H9 (cell line): ENCODE results near the gene MSMB. TPM values are rescaled to one million over a fixed set of nuclear protein-coding genes. Genes with fewer than 3 reads are reported as not detected.

Experiments used
- DNase-seq: peaks from one replicate; pipeline ENCODE4 v3.0.0-alpha.2; 2017
- H2AFZ ChIP-seq: one replicate; pipeline ENCODE4 v1.6.1; 2013; ENCODE audit warnings: mild to moderate bottlenecking, low read length, control low read depth, moderate library complexity
- H2AK5ac ChIP-seq: 2 replicates; pipeline ENCODE4 v1.6.1; 2013; ENCODE audit warnings: low read length, control low read depth, mixed read lengths; ENCODE audit not compliant: insufficient read length
- H2BK120ac ChIP-seq: one replicate; pipeline ENCODE4 v1.6.1; 2013; ENCODE audit warnings: low read depth, mild to moderate bottlenecking, low read length, control low read depth, inconsistent platforms; ENCODE audit not compliant: poor library complexity, severe bottlenecking
- H2BK12ac ChIP-seq: 2 replicates; pipeline ENCODE4 v1.6.1; 2013; ENCODE audit warnings: low read length, control low read depth, mixed read lengths, low read depth; ENCODE audit not compliant: insufficient read length
- H2BK15ac ChIP-seq: 2 replicates; pipeline ENCODE4 v1.6.1; 2013; ENCODE audit warnings: low read depth, low read length, control low read depth
- H2BK20ac ChIP-seq: one replicate; pipeline ENCODE4 v1.6.1; 2013; ENCODE audit warnings: low read depth, mild to moderate bottlenecking, low read length, control low read depth, inconsistent platforms; ENCODE audit not compliant: poor library complexity, severe bottlenecking
- H2BK5ac ChIP-seq: 2 replicates; pipeline ENCODE4 v1.6.1; 2013; ENCODE audit warnings: low read length, control low read depth, mixed read lengths; ENCODE audit not compliant: insufficient read length
- H3K14ac ChIP-seq: 2 replicates; pipeline ENCODE4 v1.6.1; 2013; ENCODE audit warnings: low read length, control low read depth; ENCODE audit not compliant: insufficient read depth
- H3K18ac ChIP-seq: 2 replicates; pipeline ENCODE4 v1.6.1; 2013; ENCODE audit warnings: low read depth, mild to moderate bottlenecking, mixed read lengths, low read length, control low read depth; ENCODE audit not compliant: insufficient read length
- H3K23ac ChIP-seq: 2 replicates; pipeline ENCODE4 v1.6.1; 2013; ENCODE audit warnings: low read length, control low read depth, mixed read lengths, low read depth; ENCODE audit not compliant: insufficient read length
- H3K23me2 ChIP-seq: 2 replicates; pipeline ENCODE4 v1.6.1; 2013; ENCODE audit warnings: low read depth, mild to moderate bottlenecking, mixed read lengths, low read length, control low read depth; ENCODE audit not compliant: insufficient read length, poor library complexity, severe bottlenecking
- H3K27ac ChIP-seq: 2 replicates; pipeline ENCODE4 v1.5.1; 2013; ENCODE audit warnings: low read length, control low read depth, mixed read lengths, low read depth; ENCODE audit not compliant: insufficient read length
- H3K27me3 ChIP-seq: 2 replicates; pipeline ENCODE4 v1.6.1; 2013; ENCODE audit warnings: low read length, control low read depth, inconsistent platforms; ENCODE audit not compliant: insufficient read depth
- H3K4ac ChIP-seq: 2 replicates; pipeline ENCODE4 v1.6.1; 2013; ENCODE audit warnings: low read depth, mild to moderate bottlenecking, control low read depth, inconsistent platforms, low read length, moderate library complexity
- H3K4me1 ChIP-seq: 2 replicates; pipeline ENCODE4 v1.6.1; 2013; ENCODE audit warnings: low read length, control low read depth, inconsistent platforms; ENCODE audit not compliant: insufficient read depth
- H3K4me2 ChIP-seq: 2 replicates; pipeline ENCODE4 v1.6.1; 2013; ENCODE audit warnings: low read length, control low read depth, mixed read lengths; ENCODE audit not compliant: insufficient read length, insufficient read depth
- H3K56ac ChIP-seq: 2 replicates; pipeline ENCODE4 v1.6.1; 2013; ENCODE audit warnings: low read depth, mild to moderate bottlenecking, mixed read lengths, low read length, control low read depth; ENCODE audit not compliant: insufficient read length
- H3K79me1 ChIP-seq: 2 replicates; pipeline ENCODE4 v1.6.1; 2013; ENCODE audit warnings: low read depth, mild to moderate bottlenecking, moderate library complexity, low read length, control low read depth, inconsistent platforms; ENCODE audit not compliant: insufficient read depth, poor library complexity, severe bottlenecking
- H3K79me2 ChIP-seq: 2 replicates; pipeline ENCODE4 v1.6.1; 2013; ENCODE audit warnings: low read length, control low read depth, inconsistent platforms; ENCODE audit not compliant: insufficient read depth
- H3K9ac ChIP-seq: 2 replicates; pipeline ENCODE4 v1.6.1; 2013; ENCODE audit warnings: low read length, control low read depth, mixed read lengths; ENCODE audit not compliant: insufficient read length; ENCODE audit errors: extremely low read depth
- H3K9me3 ChIP-seq: one replicate; pipeline ENCODE4 v1.6.1; 2013; ENCODE audit warnings: low read depth, low read length, inconsistent platforms; ENCODE audit not compliant: control insufficient read depth
- H3T11ph ChIP-seq: one replicate; pipeline ENCODE4 v1.6.1; 2013; ENCODE audit warnings: mild to moderate bottlenecking, low read length, control low read depth, inconsistent platforms
- H4K20me1 ChIP-seq: one replicate; pipeline ENCODE4 v1.6.1; 2013; ENCODE audit not compliant: control insufficient read depth, insufficient read length, insufficient read depth
- H4K5ac ChIP-seq: 2 replicates; pipeline ENCODE4 v1.6.1; 2013; ENCODE audit warnings: low read depth, mild to moderate bottlenecking, mixed read lengths, low read length, control low read depth; ENCODE audit not compliant: insufficient read length
- H4K8ac ChIP-seq: replicated peaks from 2 replicates; pipeline ENCODE4 v1.6.1; 2013; ENCODE audit warnings: low read length, control low read depth, mixed read lengths, low read depth; ENCODE audit not compliant: insufficient read length
- H4K91ac ChIP-seq: 2 replicates; pipeline ENCODE4 v1.6.1; 2013; ENCODE audit warnings: low read depth, mild to moderate bottlenecking, moderate library complexity, mixed read lengths, low read length, control low read depth; ENCODE audit not compliant: insufficient read length
- H3K27ac Mint-ChIP-seq, 3 experiments: 2 replicates in 2 of 3; 3 replicates in 1 of 3; pipeline ENCODE4 v1.8.0; 2020 to 2021; ENCODE audit warnings: mixed read lengths in 3 of 3, mild to moderate bottlenecking in 1 of 3, moderate library complexity in 1 of 3
- H3K27me3 Mint-ChIP-seq: 2 replicates; pipeline ENCODE4 v1.8.0; 2021; ENCODE audit warnings: low read depth, mild to moderate bottlenecking, moderate library complexity, mixed read lengths
- H3K36me3 Mint-ChIP-seq, 3 experiments: 2 replicates in 2 of 3; 3 replicates in 1 of 3; pipeline ENCODE4 v1.8.0; 2020 to 2021; ENCODE audit warnings: low read depth in 3 of 3, mixed read lengths in 3 of 3; ENCODE audit not compliant: insufficient read depth in 1 of 3
- H3K4me1 Mint-ChIP-seq, 2 experiments: 2 replicates each; pipeline ENCODE4 v1.8.0; 2020; ENCODE audit warnings: mixed read lengths in 2 of 2
- H3K4me3 Mint-ChIP-seq, 2 experiments: 2 replicates in 1 of 2; 3 replicates in 1 of 2; pipeline ENCODE4 v1.8.0; 2020 to 2021; ENCODE audit warnings: mild to moderate bottlenecking in 2 of 2, mixed read lengths in 2 of 2, moderate library complexity in 1 of 2
- H3K9me3 Mint-ChIP-seq, 2 experiments: 2 replicates in 1 of 2; 3 replicates in 1 of 2; pipeline ENCODE4 v1.8.0; 2020; ENCODE audit warnings: mild to moderate bottlenecking in 2 of 2, mixed read lengths in 2 of 2, moderate library complexity in 1 of 2
- CTCF ChIP-seq: fragments of 200-600 bp; sonication (generic); conservative IDR thresholded peaks from 3 replicates; pipeline ENCODE4 v1.8.0; 2021; ENCODE audit warnings: antibody characterized with exemption, mild to moderate bottlenecking
- WGBS: extraction: QIAGEN DNeasy Blood & Tissue Kit; methylation state at CpG from one replicate; pipeline ENCODE4 v1.1.7; 2013; ENCODE audit warnings: missing lambda C conversion rate, low lambda C conversion rate, mixed read lengths; ENCODE audit not compliant: insufficient read length; ENCODE audit errors: extremely low coverage; 5-methylcytosine and 5-hydroxymethylcytosine counted together
- total RNA-seq: library from RNA; stranded (reverse); gene quantifications from 2 replicates; pipeline ENCODE4 v1.2.1, GENCODE V29; 2021

MSMB gene
- total RNA-seq, 1 experiment from 2014 or later, result not detected

- Mint-ChIP-seq H3K27ac (no peak overlapping the region), H3K4me1 (peaks cover 6 to 16% of the 10 kb centered on the region in 2 experiments), H3K36me3 (peaks cover 7 to 33% (median 20%) of the 10 kb centered on the region in 3 experiments; a peak in 6 of 7 replicates), H3K27me3 (no peaks in the 10 kb centered on the region), H3K4me3 (no peak overlapping the region), H3K9me3 (no peaks in the 10 kb centered on the region)
- peaks cover 3% of the 10 kb centered on the region for H3K79me1 ChIP-seq
- no peak overlapping the region for H2BK12ac ChIP-seq
- no peak overlapping the region for H3K23ac ChIP-seq
- no peak overlapping the region for H4K5ac ChIP-seq
- no peak overlapping the region for H4K8ac ChIP-seq
- no peak overlapping the region for H4K91ac ChIP-seq
- no peak overlapping the region for H3K56ac ChIP-seq
- H2BK5ac ChIP-seq, result no peak overlapping the region
- peaks cover 3% of the 10 kb centered on the region; the same call in 1 of the 2 replicates for H3K79me2 ChIP-seq
- H3K4ac ChIP-seq, result no peak overlapping the region
- H3K4me1 ChIP-seq, result no peaks in the 10 kb centered on the region; the same call in 1 of the 2 replicates
- no peak overlapping the region for H3K27ac ChIP-seq
- no peaks in the 10 kb centered on the region for H4K20me1 ChIP-seq
- no peak overlapping the region for H2BK15ac ChIP-seq
- no peak overlapping the region for H3K14ac ChIP-seq
- no peak overlapping the region for H2BK20ac ChIP-seq
- H2AK5ac ChIP-seq, result no peak overlapping the region
- H3K27me3 ChIP-seq, result no peaks in the 10 kb centered on the region
- no peak overlapping the region for H3K18ac ChIP-seq
- no peak overlapping the region for H3K4me2 ChIP-seq
- H2AFZ ChIP-seq, result no peak overlapping the region
- DNase-seq, result no peak
- no peak overlapping the region for H3T11ph ChIP-seq
- TF ChIP-seq CTCF, result no peak
- no peaks in the 10 kb centered on the region for H3K9me3 ChIP-seq
- H2BK120ac ChIP-seq, result no peak overlapping the region
- no peaks in the 10 kb centered on the region for H3K23me2 ChIP-seq
- no peak overlapping the region for H3K9ac ChIP-seq
- WGBS, result no CpG with 5 or more reads among the region's 5 CpGs
Measured at GRCh38 chr10:46016190-46016589, 29.9 kb downstream of the MSMB start.
